GM12864 (cell line): ENCODE measurements around the gene TERB1.

Source experiments
- DNase-seq: peaks from one replicate; pipeline ENCODE4 v3.0.0-alpha.2; 2011; ENCODE audit warnings: low read depth
- H3K4me3 ChIP-seq: 2 replicates; pipeline ENCODE4 v1.5.1; 2011; ENCODE audit warnings: mild to moderate bottlenecking, low read depth, low read length, control low read depth
- TF ChIP-seq, protein P1 (sequence below): IDR thresholded peaks from 2 replicates; pipeline ENCODE4 v1.5.1; 2011; ENCODE audit warnings: low read depth, mild to moderate bottlenecking, moderate library complexity, low read length, control low read depth, inconsistent platforms; ENCODE audit errors: missing control alignments

The TERB1 gene

GRCh38 chr16:66728804-66729203, 72.6 kb downstream of the TERB1 start:
- H3K4me3 ChIP-seq, result no peak overlapping the region
- DNase-seq, result no peak
- TF ChIP-seq, protein P1, sequence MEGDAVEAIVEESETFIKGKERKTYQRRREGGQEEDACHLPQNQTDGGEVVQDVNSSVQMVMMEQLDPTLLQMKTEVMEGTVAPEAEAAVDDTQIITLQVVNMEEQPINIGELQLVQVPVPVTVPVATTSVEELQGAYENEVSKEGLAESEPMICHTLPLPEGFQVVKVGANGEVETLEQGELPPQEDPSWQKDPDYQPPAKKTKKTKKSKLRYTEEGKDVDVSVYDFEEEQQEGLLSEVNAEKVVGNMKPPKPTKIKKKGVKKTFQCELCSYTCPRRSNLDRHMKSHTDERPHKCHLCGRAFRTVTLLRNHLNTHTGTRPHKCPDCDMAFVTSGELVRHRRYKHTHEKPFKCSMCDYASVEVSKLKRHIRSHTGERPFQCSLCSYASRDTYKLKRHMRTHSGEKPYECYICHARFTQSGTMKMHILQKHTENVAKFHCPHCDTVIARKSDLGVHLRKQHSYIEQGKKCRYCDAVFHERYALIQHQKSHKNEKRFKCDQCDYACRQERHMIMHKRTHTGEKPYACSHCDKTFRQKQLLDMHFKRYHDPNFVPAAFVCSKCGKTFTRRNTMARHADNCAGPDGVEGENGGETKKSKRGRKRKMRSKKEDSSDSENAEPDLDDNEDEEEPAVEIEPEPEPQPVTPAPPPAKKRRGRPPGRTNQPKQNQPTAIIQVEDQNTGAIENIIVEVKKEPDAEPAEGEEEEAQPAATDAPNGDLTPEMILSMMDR, result no peak

- no peak for DNase-seq
- H3K4me3 ChIP-seq, result no peak overlapping the region
- TF ChIP-seq, protein P1, result peak; percentile 57
Observed at GRCh38 chr16:66728117-66728787, 73.1 kb downstream of the TERB1 start.

DNA sequence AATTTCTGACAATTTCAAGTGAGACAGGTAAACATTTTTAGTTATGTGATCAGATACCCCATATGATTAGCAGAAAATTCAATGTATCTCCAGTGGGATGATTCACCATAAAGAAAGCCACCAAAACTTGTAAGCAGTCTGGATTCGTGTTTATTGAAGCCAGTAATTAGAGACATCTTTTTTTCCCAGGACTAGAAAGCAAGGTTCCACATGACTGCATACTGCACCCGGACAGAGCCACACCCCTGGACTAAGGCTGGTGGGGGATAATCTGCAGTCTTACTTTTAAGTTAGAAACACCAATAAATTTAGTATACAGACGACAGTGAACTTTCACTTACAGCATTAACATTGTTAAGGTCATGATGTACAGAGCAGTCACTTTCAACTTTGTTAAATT, 80.6 kb downstream of the TERB1 start:
- TF ChIP-seq, protein P1, result no peak
- DNase-seq, result no peak
- no peak overlapping the region for H3K4me3 ChIP-seq

DNA sequence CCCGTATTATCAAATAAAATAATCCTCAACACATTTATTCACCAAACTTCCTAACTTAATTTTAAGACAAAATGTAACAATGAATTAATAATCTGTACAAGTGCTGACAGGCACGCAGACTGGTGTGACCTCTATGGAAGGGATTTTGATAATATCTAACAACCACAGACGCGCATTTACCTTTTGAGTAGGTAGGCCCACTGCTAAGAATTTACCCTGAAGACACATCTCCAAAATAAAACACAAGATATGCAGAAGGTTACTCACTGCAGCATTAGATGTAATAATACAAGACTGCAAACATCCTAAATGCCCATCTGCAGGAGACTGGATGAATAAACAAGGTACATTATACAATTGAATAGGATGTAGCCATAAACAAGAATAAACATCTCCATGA, 82.1 kb downstream of the TERB1 start:
- H3K4me3 ChIP-seq, result no peak overlapping the region
- TF ChIP-seq, protein P1, result no peak
- no peak for DNase-seq

- no peak overlapping the region for H3K4me3 ChIP-seq
- TF ChIP-seq, protein P1, result no peak
- no peak for DNase-seq
Observed at GRCh38 chr16:66717776-66718175, 83.6 kb downstream of the TERB1 start.

GRCh38 chr16:66717112-66717675, 84.2 kb downstream of the TERB1 start:
- DNase-seq, result no peak
- TF ChIP-seq, protein P1, result peak; percentile 37
- H3K4me3 ChIP-seq, result no peak overlapping the region
